K562 (cell line): ENCODE results near the gene DNAI7. TPM values are rescaled to one million over a fixed set of nuclear protein-coding genes. Genes with fewer than 3 reads are reported as not detected.

Source experiments
- ATAC-seq: fragments of 200-7000 bp; cut with Tn5 transposase; 3 replicates; pipeline ENCODE4 v1.9.1; 2020; ENCODE audit warnings: moderate library complexity
- BruUV-seq: library from RNA; stranded (reverse); fragments of 400-500 nt; replicated peaks from 2 replicates; lab custom pipeline; 2021; lab: Mats Ljungman, UMichigan
- CTCF ChIA-PET: fragments of 300-600 bp; formaldehyde crosslinking; extraction: SDS; loops from one replicate; lab custom pipeline; 2021; ENCODE audit warnings: low intra/inter-chr PET ratio; lab: Yijun Ruan, JAX
- POLR2A ChIA-PET: fragments of 300-600, 350-650 bp; sonication (Branson Sonifier 250); formaldehyde crosslinking; extraction: SDS; loops from one replicate; lab custom pipeline; 2021; ENCODE audit warnings: antibody characterized with exemption, inconsistent platforms; lab: Yijun Ruan, JAX
- DNase-seq, 4 experiments: peaks; one replicate each; pipeline versions ENCODE4 v3.0.0 to v3.0.0-alpha.2; 2011 to 2018; ENCODE audit warnings: low spot score in 3 of 4, mixed read lengths in 3 of 4; ENCODE audit errors: extremely low read depth in 1 of 4
- FAIRE-seq: peaks from 2 replicates; lab custom pipeline; 2011; peaks lifted over from hg19 to GRCh38; lab: Jason Lieb, UNC
- H2AFZ ChIP-seq: 2 replicates; pipeline ENCODE4 v1.6.0; 2011; ENCODE audit warnings: low read depth, low read length, control low read depth, inconsistent platforms
- H3K27ac ChIP-seq: fragments of 200-600 bp; 3 replicates; pipeline ENCODE4 v1.8.0; 2011; ENCODE audit warnings: low read depth, mild to moderate bottlenecking, control low read depth, inconsistent platforms, low read length, moderate library complexity, mixed read lengths; ENCODE audit errors: extremely low read depth
- H3K27me3 ChIP-seq, 2 experiments: fragments of 300-600 bp in 1 of 2; 2 replicates in 1 of 2; 3 replicates in 1 of 2; pipeline versions ENCODE4 v1.6.0 to v1.8.0; 2011; ENCODE audit warnings: inconsistent platforms in 2 of 2, low read length in 2 of 2, mild to moderate bottlenecking in 1 of 2, mixed read lengths in 1 of 2, moderate library complexity in 1 of 2; ENCODE audit not compliant: control insufficient read depth in 2 of 2, insufficient read depth in 2 of 2
- H3K36me3 ChIP-seq: fragments of 300-600 bp; 3 replicates; pipeline ENCODE4 v1.8.0; 2011; ENCODE audit warnings: mild to moderate bottlenecking, low read length, inconsistent platforms; ENCODE audit not compliant: control insufficient read depth, insufficient read depth
- H3K4me1 ChIP-seq, 2 experiments: fragments of 200-600 bp in 1 of 2; replicated peaks in 1 of 2; 2 replicates in 1 of 2; 3 replicates in 1 of 2; pipeline versions ENCODE4 v1.5.1 to v1.8.0; 2011; ENCODE audit warnings: inconsistent platforms in 2 of 2, low read length in 2 of 2, mild to moderate bottlenecking in 1 of 2, mixed read lengths in 1 of 2, moderate library complexity in 1 of 2; ENCODE audit not compliant: control insufficient read depth in 2 of 2, insufficient read depth in 2 of 2
- H3K4me2 ChIP-seq: 2 replicates; pipeline ENCODE4 v1.6.1; 2011; ENCODE audit warnings: low read length, control low read depth, inconsistent platforms, mixed read lengths; ENCODE audit not compliant: insufficient read depth
- H3K4me3 ChIP-seq: fragments of 200-600 bp; sonication (generic), shearing (Covaris generic); 2 replicates; pipeline ENCODE4 v1.5.1; 2016; ENCODE audit warnings: control low read depth, inconsistent platforms
- H3K79me2 ChIP-seq: fragments of 200-600 bp; 3 replicates; pipeline ENCODE4 v1.8.0; 2011; ENCODE audit warnings: low read length, inconsistent platforms; ENCODE audit not compliant: control insufficient read depth, insufficient read depth
- H3K9ac ChIP-seq, 2 experiments: 2 replicates each; pipeline versions ENCODE4 v1.6.0 to v1.6.1; 2011; ENCODE audit warnings: low read depth in 2 of 2, low read length in 2 of 2, control low read depth in 1 of 2, inconsistent platforms in 1 of 2, mild to moderate bottlenecking in 1 of 2, mixed read lengths in 1 of 2; ENCODE audit not compliant: insufficient read depth in 1 of 2
- H3K9me1 ChIP-seq: one replicate; pipeline ENCODE4 v1.6.0; 2011; ENCODE audit warnings: inconsistent platforms, mild to moderate bottlenecking, low read length, moderate library complexity; ENCODE audit not compliant: control insufficient read depth, insufficient read depth
- H3K9me3 ChIP-seq: replicated peaks from 2 replicates; pipeline ENCODE4 v1.5.1; 2011; ENCODE audit warnings: low read depth, low read length, inconsistent platforms; ENCODE audit not compliant: control insufficient read depth, insufficient read depth
- H4K20me1 ChIP-seq: replicated peaks from 2 replicates; pipeline ENCODE4 v1.6.1; 2011; ENCODE audit warnings: low read length, inconsistent platforms, mixed read lengths; ENCODE audit not compliant: control insufficient read depth, insufficient read depth
- MECOM ChIP-seq: fragments of 250-450 bp; sonication (Bioruptor Pico); IDR thresholded peaks from 2 replicates; pipeline ENCODE4 v1.8.0; 2022; ENCODE audit warnings: inconsistent platforms
- PHB ChIP-seq: fragments of 250-450 bp; sonication (Bioruptor Pico); IDR thresholded peaks from 2 replicates; pipeline ENCODE4 v1.5.0; 2021
- PTTG1 ChIP-seq: fragments of 450-650 bp; IDR thresholded peaks from 2 replicates; pipeline ENCODE4 v1.6.1; 2016; ENCODE audit warnings: low read depth, mild to moderate bottlenecking, missing genetic modification characterization, missing compliant biosample characterization
- SPI1 ChIP-seq: IDR thresholded peaks from 2 replicates; pipeline ENCODE4 v1.6.1; 2011; ENCODE audit warnings: low read depth, low read length, control low read depth, borderline replicate concordance
- WGBS: fragments of 100-300 bp; shearing (Covaris generic); methylation state at CpG from one replicate; pipeline ENCODE4 v1.1.6; 2016; ENCODE audit warnings: low coverage, mixed read lengths; ENCODE audit not compliant: insufficient coverage; ENCODE audit errors: missing lambda C conversion rate; 5-methylcytosine and 5-hydroxymethylcytosine counted together
- in situ Hi-C: fragments of 300-500 bp; cut with MboI; formaldehyde crosslinking; loops from 4 replicates; pipeline ENCODE4 v1.15.0; 2018; ENCODE audit warnings: inconsistent platforms, mixed read lengths
- intact Hi-C: fragments of 100-400 bp; cut with micrococcal nuclease; formaldehyde crosslinking; loops from 2 replicates; pipeline ENCODE4 v1.14.2; 2022
- polyA plus RNA-seq, 8 experiments: library from polyadenylated mRNA; depleted of rRNA in 4 of 8; stranded (reverse) in 5 of 8; unstranded in 3 of 8; fragments of >200 nt; fragmentation: Nextera tagmentation in 2 of 8; fragmentation: Illumina TruSeq in 1 of 8; extraction: Ambion mirVana in 2 of 8; extraction: Trizol in 1 of 8; gene quantifications; 2 replicates each; pipeline versions ENCODE4 v1.2.1 to v1.2.3, GENCODE V29; 2011 to 2014; ENCODE audit warnings: inconsistent platforms in 1 of 8, missing spikeins in 1 of 8
- total RNA-seq, 7 experiments: library from RNA; depleted of rRNA in 6 of 7; stranded (reverse); fragments of >200 nt in 6 of 7; fragmentation: Illumina TruSeq in 2 of 7; extraction: Trizol in 2 of 7; gene quantifications; 2 replicates each; pipeline versions ENCODE4 v1.2.1 to v1.2.3, GENCODE V29; 2011 to 2021; ENCODE audit warnings: low replicate concordance in 1 of 7
- TF ChIP-seq, protein P1 (sequence below): fragments of 250-450 bp; sonication (Bioruptor Pico); IDR thresholded peaks from 2 replicates; pipeline ENCODE4 v1.6.1; 2021; ENCODE audit warnings: mild to moderate bottlenecking

Gene DNAI7
- total and polyA plus RNA-seq, 9 of the 15 experiments (the other 6 are each of a cell fraction or from before 2014, with no cell fraction given), result 0.06 to 0.76 (median 0.17) TPM; not detected in 1

DNA sequence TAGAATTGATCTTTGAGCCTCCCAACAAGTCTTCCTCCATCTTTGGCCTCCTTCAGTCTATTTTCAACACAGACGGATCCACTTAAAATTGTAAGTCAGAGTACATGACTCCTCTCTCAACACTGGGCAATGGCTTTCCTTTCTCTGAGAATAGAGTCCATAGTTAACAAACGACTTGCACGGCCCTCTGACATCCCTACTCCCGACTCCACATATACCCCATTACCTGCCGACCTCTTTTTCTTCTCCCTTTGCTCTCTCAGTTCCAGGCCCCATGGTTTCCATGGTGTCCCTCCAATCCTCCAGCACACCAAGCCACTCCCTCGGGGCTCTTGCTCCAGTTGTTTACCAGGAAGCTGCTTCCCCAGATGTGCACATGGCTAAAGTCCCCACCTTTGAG lies 84.7 kb downstream of the DNAI7 start:
- CTCF ChIA-PET, result no interaction called here
- H3K9ac ChIP-seq, result no peak overlapping the region
- H3K36me3 ChIP-seq, result no peaks in the 10 kb centered on the region
- H4K20me1 ChIP-seq, result no peaks in the 10 kb centered on the region
- no peaks in the 10 kb centered on the region for H3K9me1 ChIP-seq
- H3K4me1 ChIP-seq, result no peaks in the 10 kb centered on the region
- H3K79me2 ChIP-seq, result no peaks in the 10 kb centered on the region
- no peaks in the 10 kb centered on the region for H3K27me3 ChIP-seq
- no peak for DNase-seq
- BruUV-seq, result no TSS peak
- intact Hi-C loops (loop anchor here (10.0 kb wide), 1 partner anchor 55 kb away; a partner anchor contains a TSS), in situ Hi-C loops (loop anchor here (10.0 kb wide), 1 partner anchor 125 kb away; no protein-coding TSS in a partner anchor)
- no peak overlapping the region for H3K4me3 ChIP-seq
- WGBS, result 7% methylated on average over 6 of the region's 6 CpGs
- TF ChIP-seq PHB (CRISPR knock-in tag), result no peak
- no peak for TF ChIP-seq MECOM
- TF ChIP-seq, protein P1, sequence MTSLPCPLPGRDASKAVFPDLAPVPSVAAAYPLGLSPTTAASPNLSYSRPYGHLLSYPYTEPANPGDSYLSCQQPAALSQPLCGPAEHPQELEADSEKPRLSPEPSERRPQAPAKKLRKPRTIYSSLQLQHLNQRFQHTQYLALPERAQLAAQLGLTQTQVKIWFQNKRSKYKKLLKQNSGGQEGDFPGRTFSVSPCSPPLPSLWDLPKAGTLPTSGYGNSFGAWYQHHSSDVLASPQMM, result no peak
- TF ChIP-seq, all 486 proteins: peak for 0
- H3K9me3 ChIP-seq, result no peaks in the 10 kb centered on the region
- no peak overlapping the region for H2AFZ ChIP-seq
- H3K4me2 ChIP-seq, result no peak overlapping the region
- no peak overlapping the region for H3K27ac ChIP-seq
- POLR2A ChIA-PET, result interaction anchor here (0.7 kb wide), 1 partner anchor 13 kb away, joined by 4 read pairs; no protein-coding TSS in a partner anchor
- no peak for FAIRE-seq
- ATAC-seq, result no peak

DNA sequence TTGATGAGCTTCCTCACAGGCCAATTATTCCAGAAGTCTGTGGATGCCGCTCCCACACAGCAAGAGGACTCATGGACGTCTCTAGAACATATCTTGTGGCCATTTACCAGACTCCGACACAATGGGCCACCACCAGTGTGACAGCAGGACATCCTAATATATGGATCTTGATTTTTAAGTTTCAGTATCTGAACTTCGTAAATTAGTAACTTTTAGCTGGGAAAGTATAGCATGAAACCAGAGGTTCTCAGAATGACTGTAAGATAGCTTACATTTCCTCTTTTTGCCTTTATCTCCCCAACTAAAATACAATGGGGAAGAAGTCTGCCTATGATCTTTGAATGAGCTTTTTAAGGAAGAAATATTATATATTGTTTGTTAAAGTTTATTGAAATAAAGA lies 87.0 kb downstream of the DNAI7 start:
- Histone ChIP-seq H4K20me1 (no peaks in the 10 kb centered on the region), H3K4me2 (no peak overlapping the region), H3K9ac (no peak overlapping the region), H3K27ac (no peak overlapping the region), H3K79me2 (no peaks in the 10 kb centered on the region), H3K9me1 (no peaks in the 10 kb centered on the region), H3K27me3 (no peaks in the 10 kb centered on the region), H3K36me3 (no peaks in the 10 kb centered on the region), H3K4me1 (no peaks in the 10 kb centered on the region), H3K4me3 (no peak overlapping the region), H2AFZ (no peak overlapping the region), H3K9me3 (no peaks in the 10 kb centered on the region)
- no peak for DNase-seq
- CTCF ChIA-PET, result interaction anchor here (0.6 kb wide), 1 partner anchor 395 kb away, joined by 3 read pairs; no protein-coding TSS in a partner anchor
- intact Hi-C loops (no loop called here), in situ Hi-C loops (no loop called here)
- WGBS, result 6% methylated on average over 3 of the region's 4 CpGs
- no peak for FAIRE-seq
- TF ChIP-seq SPI1 (peak; percentile 16; the same call in 1 of the 2 replicates), PTTG1 (no peak)
- ATAC-seq, result no peak
- POLR2A ChIA-PET, result interaction anchor here (1.2 kb wide), 1 partner anchor 9 kb away, joined by 4 read pairs; no protein-coding TSS in a partner anchor
- no TSS peak for BruUV-seq
